Astrocyte of the spinal cord (primary cell): Measurements from ENCODE around the gene NOP56.
A peak's percentile ranks its signal among the peaks of the same experiment; 100 is the strongest.

Source experiments
- DNase-seq: peaks from one replicate; pipeline ENCODE4 v3.0.0; 2011; ENCODE audit warnings: low read depth, low spot score
- H3K4me3 ChIP-seq: 2 replicates; pipeline ENCODE4 v1.5.1; 2011; ENCODE audit warnings: low read depth, mild to moderate bottlenecking, low read length, moderate library complexity
- in situ Hi-C: cut with HindIII; loops from 2 replicates; pipeline ENCODE4 v1.10.0; 2017; ENCODE audit warnings: low sequenced_read_pairs
- TF ChIP-seq, protein P1 (sequence below): IDR thresholded peaks from 2 replicates; pipeline ENCODE4 v1.5.1; 2012; ENCODE audit warnings: low read depth, mild to moderate bottlenecking, low read length, inconsistent platforms

The NOP56 gene

DNA sequence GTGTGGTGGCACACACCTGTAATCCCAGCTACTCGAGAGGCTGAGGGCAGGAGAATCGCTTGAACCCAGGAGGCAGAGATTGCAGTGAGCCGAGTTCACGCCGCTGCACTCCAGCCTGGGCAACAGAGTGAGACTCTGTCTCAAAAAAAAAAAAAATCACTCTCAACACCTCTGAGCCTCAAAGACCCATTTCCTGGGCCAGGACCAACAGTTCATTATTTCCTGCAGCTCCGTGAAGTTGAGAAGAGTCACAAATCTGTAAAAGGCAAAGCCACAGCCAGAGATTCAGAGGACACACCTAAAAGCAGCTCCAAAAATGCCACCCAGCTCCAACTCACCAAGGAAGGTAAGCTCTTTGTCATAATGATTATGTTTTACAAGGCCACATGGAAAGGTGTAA, 15.2 kb upstream of the NOP56 start:
- DNase-seq: no peak

GRCh38 chr20:2640260-2640659, 12.2 kb upstream of the NOP56 start:
- H3K4me3 ChIP-seq: no peak overlapping the region
- TF ChIP-seq, protein P1, sequence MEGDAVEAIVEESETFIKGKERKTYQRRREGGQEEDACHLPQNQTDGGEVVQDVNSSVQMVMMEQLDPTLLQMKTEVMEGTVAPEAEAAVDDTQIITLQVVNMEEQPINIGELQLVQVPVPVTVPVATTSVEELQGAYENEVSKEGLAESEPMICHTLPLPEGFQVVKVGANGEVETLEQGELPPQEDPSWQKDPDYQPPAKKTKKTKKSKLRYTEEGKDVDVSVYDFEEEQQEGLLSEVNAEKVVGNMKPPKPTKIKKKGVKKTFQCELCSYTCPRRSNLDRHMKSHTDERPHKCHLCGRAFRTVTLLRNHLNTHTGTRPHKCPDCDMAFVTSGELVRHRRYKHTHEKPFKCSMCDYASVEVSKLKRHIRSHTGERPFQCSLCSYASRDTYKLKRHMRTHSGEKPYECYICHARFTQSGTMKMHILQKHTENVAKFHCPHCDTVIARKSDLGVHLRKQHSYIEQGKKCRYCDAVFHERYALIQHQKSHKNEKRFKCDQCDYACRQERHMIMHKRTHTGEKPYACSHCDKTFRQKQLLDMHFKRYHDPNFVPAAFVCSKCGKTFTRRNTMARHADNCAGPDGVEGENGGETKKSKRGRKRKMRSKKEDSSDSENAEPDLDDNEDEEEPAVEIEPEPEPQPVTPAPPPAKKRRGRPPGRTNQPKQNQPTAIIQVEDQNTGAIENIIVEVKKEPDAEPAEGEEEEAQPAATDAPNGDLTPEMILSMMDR: no peak
- in situ Hi-C loops: no loop called here
- DNase-seq: no peak

More for the DNA sequence above, 15.2 kb upstream of the NOP56 start:
- TF ChIP-seq, protein P1: no peak
- in situ Hi-C loops: no loop called here
- H3K4me3 ChIP-seq: no peak overlapping the region

- no peak overlapping the region for H3K4me3 ChIP-seq
- DNase-seq: no peak
- in situ Hi-C loops: no loop called here
- TF ChIP-seq, protein P1: no peak
These were observed 11.5 kb upstream of the NOP56 start for GRCh38 chr20:2640899-2641298.

DNA sequence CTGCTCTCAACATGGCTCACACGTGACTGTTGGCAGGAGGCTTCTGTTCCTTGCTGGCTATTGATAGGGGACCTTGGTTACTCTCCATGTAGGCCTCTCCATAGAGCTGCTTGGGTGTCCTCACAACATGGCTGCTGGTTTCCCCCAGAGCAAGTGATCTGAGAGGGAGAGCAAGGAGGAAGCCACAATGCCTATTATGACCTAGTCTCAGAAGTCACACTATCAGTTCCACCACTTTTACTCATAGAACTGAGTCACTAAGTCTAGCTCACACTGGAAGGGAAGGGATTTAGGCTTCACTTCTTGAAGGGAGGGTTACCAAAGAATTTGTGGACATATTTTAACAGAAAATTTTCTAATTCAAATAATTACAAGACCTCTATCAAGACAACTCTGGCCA, 8.7 kb upstream of the NOP56 start:
- no peak for DNase-seq
- in situ Hi-C loops: no loop called here
- TF ChIP-seq, protein P1: no peak
- H3K4me3 ChIP-seq: no peak overlapping the region

- peak overlapping the region; percentile 98 for H3K4me3 ChIP-seq
- DNase-seq: peak; percentile 22
- in situ Hi-C loops: no loop called here
- TF ChIP-seq, protein P1: no peak
These were observed 508 bp downstream of the NOP56 start for GRCh38 chr20:2652724-2653555.

DNA sequence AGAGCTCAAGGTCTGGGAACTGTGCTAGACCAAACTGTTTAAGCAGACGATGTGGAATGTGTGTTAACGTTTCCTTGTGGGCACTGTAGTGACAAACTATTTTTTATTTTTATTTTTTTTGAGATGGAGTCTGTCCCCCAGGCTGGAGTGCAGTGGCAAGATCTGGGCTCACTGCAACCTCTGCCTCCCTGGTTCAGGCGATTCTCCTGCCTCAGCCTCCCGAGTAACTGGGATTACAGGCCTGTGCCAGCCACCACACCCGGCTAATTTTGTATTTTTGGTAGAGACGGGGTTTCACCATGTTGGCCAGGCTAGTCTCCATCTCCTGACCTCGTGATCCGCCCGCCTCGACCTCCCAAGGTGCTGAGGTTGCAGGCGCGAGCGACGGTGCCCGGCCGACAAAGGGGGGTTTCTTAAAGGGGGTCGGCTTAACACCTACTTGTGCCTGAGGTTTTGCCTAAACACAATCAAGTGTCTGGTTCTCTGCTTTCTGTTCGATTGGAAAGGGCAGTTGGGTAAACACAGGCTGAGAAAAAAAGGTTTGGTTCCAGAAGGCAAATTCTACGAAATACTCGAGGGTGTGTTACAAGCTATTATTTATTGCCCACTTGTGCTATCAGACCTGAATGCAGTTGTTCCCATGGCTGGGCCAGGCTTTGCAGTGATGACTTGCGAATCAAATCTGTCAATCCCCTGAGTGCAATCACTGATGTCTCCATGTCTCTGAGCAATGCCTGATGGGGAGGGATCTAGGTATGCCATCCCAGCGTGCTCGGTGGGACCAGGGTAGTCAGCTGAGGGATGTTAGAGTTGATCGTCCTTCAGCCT, 1.3 kb downstream of the NOP56 start:
- in situ Hi-C loops: no loop called here

More for the DNA sequence above, 1.3 kb downstream of the NOP56 start:
- DNase-seq: no peak
- H3K4me3 ChIP-seq: peak overlapping the region; percentile 98
- TF ChIP-seq, protein P1: no peak
